GM23338 (cell line): ENCODE results near the gene RAD9B. TPM values are rescaled to one million over a fixed set of nuclear protein-coding genes. Genes with fewer than 3 reads are reported as not detected.

ENCODE experiments used
- ATAC-seq: fragments of 200-7000 bp; cut with Tn5 transposase; 3 replicates; pipeline ENCODE4 v1.9.1; 2020
- DNase-seq: peaks from one replicate; pipeline ENCODE4 v3.0.0-alpha.2; 2015; ENCODE audit warnings: low spot score
- H2AFZ ChIP-seq: fragments of 200-600 bp; sonication (generic); 2 replicates; pipeline ENCODE4 v1.8.0; 2016; ENCODE audit warnings: antibody characterized with exemption, mild to moderate bottlenecking, moderate library complexity
- H3F3A ChIP-seq: fragments of 200-600 bp; sonication (generic); replicated peaks from 2 replicates; pipeline ENCODE4 v1.8.0; 2017; ENCODE audit warnings: antibody characterized with exemption, mixed run types, low read depth
- H3K27ac ChIP-seq: fragments of 200-600 bp; sonication (generic); 2 replicates; pipeline ENCODE4 v1.6.1; 2016; ENCODE audit warnings: low read depth
- H3K27me3 ChIP-seq: fragments of 200-600 bp; sonication (generic); 2 replicates; pipeline ENCODE4 v1.8.0; 2016; ENCODE audit warnings: mild to moderate bottlenecking, mixed run types, moderate library complexity; ENCODE audit not compliant: insufficient read depth
- H3K36me3 ChIP-seq: fragments of 200-600 bp; sonication (generic); 2 replicates; pipeline ENCODE4 v1.8.0; 2016; ENCODE audit warnings: mild to moderate bottlenecking; ENCODE audit not compliant: insufficient read depth
- H3K4me1 ChIP-seq: fragments of 200-600 bp; sonication (generic); 2 replicates; pipeline ENCODE4 v1.8.0; 2016; ENCODE audit warnings: mild to moderate bottlenecking, moderate library complexity; ENCODE audit not compliant: insufficient read depth
- H3K4me2 ChIP-seq: fragments of 200-600 bp; sonication (generic); 2 replicates; pipeline ENCODE4 v1.7.1; 2017; ENCODE audit warnings: mixed run types
- H3K4me3 ChIP-seq: fragments of 200-600 bp; sonication (generic); 2 replicates; pipeline ENCODE4 v1.6.1; 2016; ENCODE audit warnings: mixed run types
- H3K79me2 ChIP-seq: fragments of 200-600 bp; sonication (generic); replicated peaks from 2 replicates; pipeline ENCODE4 v1.8.0; 2017; ENCODE audit warnings: mild to moderate bottlenecking; ENCODE audit not compliant: insufficient read depth
- H3K9me2 ChIP-seq: fragments of 200-600 bp; sonication (generic); 2 replicates; pipeline ENCODE4 v1.8.0; 2017; ENCODE audit not compliant: insufficient read depth
- H4K20me1 ChIP-seq: fragments of 200-600 bp; sonication (generic); replicated peaks from 2 replicates; pipeline ENCODE4 v1.8.0; 2017; ENCODE audit warnings: mild to moderate bottlenecking; ENCODE audit not compliant: insufficient read depth
- H3K27ac Mint-ChIP-seq: 2 replicates; pipeline ENCODE4 v1.8.0; 2020; ENCODE audit warnings: inconsistent platforms, mild to moderate bottlenecking, moderate library complexity, mixed read lengths
- H3K27me3 Mint-ChIP-seq: 3 replicates; pipeline ENCODE4 v1.8.0; 2022; ENCODE audit warnings: low read depth, mild to moderate bottlenecking, moderate library complexity, mixed read lengths, inconsistent platforms; ENCODE audit not compliant: insufficient read depth, poor library complexity
- H3K36me3 Mint-ChIP-seq: 3 replicates; pipeline ENCODE4 v1.8.0; 2021; ENCODE audit warnings: low read depth, mild to moderate bottlenecking, inconsistent platforms, moderate library complexity, mixed read lengths
- H3K4me1 Mint-ChIP-seq: 3 replicates; pipeline ENCODE4 v1.8.0; 2020; ENCODE audit warnings: mild to moderate bottlenecking, inconsistent platforms, mixed read lengths
- H3K4me3 Mint-ChIP-seq: 3 replicates; pipeline ENCODE4 v1.8.0; 2021; ENCODE audit warnings: moderate library complexity, mild to moderate bottlenecking, inconsistent platforms, mixed read lengths
- H3K9me3 Mint-ChIP-seq: 3 replicates; pipeline ENCODE4 v1.8.0; 2020; ENCODE audit warnings: moderate library complexity, mild to moderate bottlenecking, inconsistent platforms, mixed read lengths
- CREB1 ChIP-seq: fragments of 250-450 bp; sonication (Bioruptor Pico); IDR thresholded peaks from 2 replicates; pipeline ENCODE4 v1.5.0; 2020; ENCODE audit warnings: low read depth, mild to moderate bottlenecking, moderate library complexity
- CTCF ChIP-seq, 2 experiments: fragments of 200-600 bp in 1 of 2; sonication (generic) in 1 of 2; conservative IDR thresholded peaks; 2 replicates each; pipeline versions ENCODE4 v1.5.1 to v1.6.1; 2016 to 2017; ENCODE audit warnings: antibody characterized with exemption in 2 of 2, low read depth in 2 of 2, mild to moderate bottlenecking in 2 of 2, moderate library complexity in 1 of 2
- ETS1 ChIP-seq: IDR thresholded peaks from 2 replicates; pipeline ENCODE4 v1.6.1; 2016; ENCODE audit warnings: antibody characterized with exemption
- NANOG ChIP-seq: IDR thresholded peaks from 2 replicates; pipeline ENCODE4 v1.6.1; 2016; ENCODE audit warnings: antibody characterized with exemption, borderline replicate concordance
- POLR2AphosphoS5 ChIP-seq: IDR thresholded peaks from 2 replicates; pipeline ENCODE4 v1.6.1; 2016; ENCODE audit warnings: antibody characterized with exemption, low read depth
- STAT1 ChIP-seq: IDR thresholded peaks from one replicate; pipeline ENCODE4 v1.6.1; 2016; ENCODE audit warnings: antibody characterized with exemption; ENCODE audit not compliant: unreplicated experiment
- ZNF114 ChIP-seq: fragments of 250-450 bp; sonication (Bioruptor Pico); IDR thresholded peaks from 2 replicates; pipeline ENCODE4 v1.5.0; 2020; ENCODE audit warnings: mild to moderate bottlenecking, moderate library complexity
- polyA plus RNA-seq: library from polyadenylated mRNA; unstranded; fragments of >200 nt; fragmentation: Nextera tagmentation; extraction: Ambion mirVana; gene quantifications from 2 replicates; pipeline ENCODE4 v1.2.1, GENCODE V29; 2016
- total RNA-seq: library from RNA; depleted of rRNA; stranded (reverse); fragments of >200 nt; shearing (Covaris generic); gene quantifications from 2 replicates; pipeline ENCODE4 v1.2.3, GENCODE V29; 2014

The RAD9B gene
- total and polyA plus RNA-seq, 2 experiments from 2014 or later = not detected

GRCh38 chr12:110538869-110539622 lies 36.9 kb downstream of the RAD9B start:
- ATAC-seq (no peak), DNase-seq (no peak)
- Mint-ChIP-seq H3K4me1 (peaks cover 2% of the 10 kb centered on the region; the same call in 2 of the 3 replicates), H3K9me3 (no peaks in the 10 kb centered on the region), H3K27ac (no peak overlapping the region), H3K36me3 (peaks cover 25% of the 10 kb centered on the region), H3K4me3 (no peak overlapping the region), H3K27me3 (no peaks in the 10 kb centered on the region)
- H3K27me3 ChIP-seq = no peaks in the 10 kb centered on the region
- no peak overlapping the region for H3K27ac ChIP-seq
- H4K20me1 ChIP-seq = peaks cover 10% of the 10 kb centered on the region
- no peak overlapping the region for H3K4me3 ChIP-seq
- peaks cover 19% of the 10 kb centered on the region for H3K36me3 ChIP-seq
- no peaks in the 10 kb centered on the region for H3F3A ChIP-seq
- TF ChIP-seq STAT1 (no peak), ZNF114 (CRISPR knock-in tag) (no peak)
- H3K4me2 ChIP-seq = no peak overlapping the region
- H3K79me2 ChIP-seq = 0 out of 2 replicates have a peak, but pooled peaks cover 4% of the 10 kb centered on the region
- H3K4me1 ChIP-seq = no peaks in the 10 kb centered on the region
- no peaks in the 10 kb centered on the region for H3K9me2 ChIP-seq
- H2AFZ ChIP-seq = no peak overlapping the region

GRCh38 chr12:110540048-110540447 lies 37.9 kb downstream of the RAD9B start:
- peaks cover 25% of the 10 kb centered on the region for H3K36me3 Mint-ChIP-seq
- Histone ChIP-seq H3K79me2 (0 out of 2 replicates have a peak, but pooled peaks cover 4% of the 10 kb centered on the region), H3K27ac (peak overlapping the region; percentile 0; the same call in 1 of the 2 replicates), H2AFZ (no peak overlapping the region), H3K9me2 (no peaks in the 10 kb centered on the region), H3K4me2 (no peak overlapping the region), H3F3A (no peaks in the 10 kb centered on the region), H3K36me3 (peaks cover 19% of the 10 kb centered on the region), H4K20me1 (peaks cover 10% of the 10 kb centered on the region), H3K27me3 (no peaks in the 10 kb centered on the region), H3K4me3 (no peak overlapping the region), H3K4me1 (no peaks in the 10 kb centered on the region)
- no peak for ATAC-seq
- H3K4me3 Mint-ChIP-seq = no peak overlapping the region
- H3K27me3 Mint-ChIP-seq = peaks cover 3% of the 10 kb centered on the region
- no peaks in the 10 kb centered on the region for H3K9me3 Mint-ChIP-seq
- no peak for DNase-seq
- H3K4me1 Mint-ChIP-seq = peaks cover 2% of the 10 kb centered on the region; the same call in 2 of the 3 replicates
- H3K27ac Mint-ChIP-seq = no peak overlapping the region
- TF ChIP-seq ETS1 = no peak
- TF ChIP-seq CTCF (conservative IDR thresholded peaks at IDR 0.05; ENCODE audit: low read depth in 2 of 2) = no peak
- no peak for TF ChIP-seq NANOG
- TF ChIP-seq ZNF114 (CRISPR knock-in tag) = no peak
- TF ChIP-seq POLR2AphosphoS5 = no peak
- no peak for TF ChIP-seq CREB1 (CRISPR knock-in tag)
